ENCODE data around the gene C2CD4B. TPM values are rescaled to one million over a fixed set of nuclear protein-coding genes. Genes with fewer than 3 reads are reported as not detected.

Gene C2CD4B
- total and polyA plus RNA-seq, 10 of the 15 experiments (the other 5 are each of a cell fraction or from before 2014, with no cell fraction given), result not detected

DNA sequence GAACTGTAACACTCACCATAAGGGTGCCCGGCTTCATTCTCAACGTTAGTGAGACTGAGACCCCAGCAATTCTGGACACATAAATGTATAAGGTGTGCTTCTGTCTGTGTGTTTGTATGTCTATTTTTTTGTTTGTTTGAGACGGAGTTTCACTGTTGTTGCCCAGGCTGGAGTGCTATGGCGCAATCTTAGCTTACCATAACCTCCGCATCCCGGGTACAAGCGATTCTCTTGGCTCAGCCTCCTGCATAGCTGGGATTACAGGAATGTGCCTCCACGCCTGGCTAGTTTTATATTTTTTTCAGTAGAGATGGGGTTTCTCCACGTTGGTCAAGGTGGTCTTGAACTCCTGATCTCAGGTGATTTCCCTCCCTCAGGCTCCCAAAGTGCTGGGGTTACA is 43.3 kb upstream of the C2CD4B start:
- Histone ChIP-seq H3K9ac (ENCODE audit: control insufficient read depth, insufficient read depth, low read length) (no peak overlapping the region), H3K36me3 (ENCODE audit: control insufficient read depth in 2 of 2, insufficient read depth in 2 of 2, low read length in 1 of 2) (no peaks in the 10 kb centered on the region), H3K27ac (ENCODE audit: control insufficient read depth, insufficient read depth) (no peak overlapping the region), H4K20me1 (ENCODE audit: control insufficient read depth, insufficient read depth) (no peaks in the 10 kb centered on the region), H3K27me3 (replicated peaks in 1 of 2; ENCODE audit: control insufficient read depth in 2 of 2, insufficient read depth in 2 of 2, low read length in 1 of 2) (no peaks in the 10 kb centered on the region), H2AFZ (ENCODE audit: control insufficient read depth, low read depth, low read length) (no peak overlapping the region), H3K79me2 (ENCODE audit: control insufficient read depth, insufficient read depth, low read length) (no peaks in the 10 kb centered on the region), H3K9me3 (replicated peaks; ENCODE audit: control insufficient read depth, insufficient read depth, low read length) (peaks cover 3% of the 10 kb centered on the region; the same call in 1 of the 3 replicates), H3K4me3 (no peak overlapping the region), H3K4me2 (ENCODE audit: control insufficient read depth, insufficient read depth) (no peak overlapping the region), H3K4me1 (ENCODE audit: control insufficient read depth, insufficient read depth, low read length) (no peaks in the 10 kb centered on the region)
- BruUV-seq (replicated peaks), result no TSS peak
- WGBS (ENCODE audit: insufficient coverage, insufficient replicate concordance, low lambda C conversion rate, missing lambda C conversion rate), result 55% methylated on average over 9 of the region's 9 CpGs
- intact Hi-C loops (cut with micrococcal nuclease; ENCODE audit: unreplicated experiment), result no loop called here
- ChIA-PET CTCF (interaction anchor here (0.9 kb wide), 1 partner anchor 98 kb away, joined by 3 read pairs; no protein-coding TSS in a partner anchor), RAD21 (ENCODE audit: unreplicated experiment) (no interaction called here), SMC1A (ENCODE audit: uncharacterized antibody, unreplicated experiment) (interaction anchor here (0.9 kb wide), 1 partner anchor 161 kb away, joined by 3 read pairs; no protein-coding TSS in a partner anchor), POLR2A (no interaction called here)
- FAIRE-seq (no peak), ATAC-seq (no peak), DNase-seq (ENCODE audit: low read depth, low spot score) (no peak)
- in situ Hi-C loops (cut with MboI), result no loop called here
- TF ChIP-seq MYC (IDR thresholded peaks at IDR 0.05; ENCODE audit: insufficient read depth, insufficient read length, insufficient replicate concordance, low read length, severe bottlenecking), result no peak
- no peak for TF ChIP-seq EED (IDR thresholded peaks at IDR 0.05; ENCODE audit: low read depth)
- no peak for TF ChIP-seq CBX5 (IDR thresholded peaks at IDR 0.05; ENCODE audit: low read depth)
- no peak for TF ChIP-seq POLR2A (IDR thresholded peaks at IDR 0.05; ENCODE audit: low read depth, low read length)
- no peak for TF ChIP-seq ZNF217 (IDR thresholded peaks at IDR 0.05)
- no peak for TF ChIP-seq IKZF1 (conservative IDR thresholded peaks at IDR 0.05)
- TF ChIP-seq, protein P1, sequence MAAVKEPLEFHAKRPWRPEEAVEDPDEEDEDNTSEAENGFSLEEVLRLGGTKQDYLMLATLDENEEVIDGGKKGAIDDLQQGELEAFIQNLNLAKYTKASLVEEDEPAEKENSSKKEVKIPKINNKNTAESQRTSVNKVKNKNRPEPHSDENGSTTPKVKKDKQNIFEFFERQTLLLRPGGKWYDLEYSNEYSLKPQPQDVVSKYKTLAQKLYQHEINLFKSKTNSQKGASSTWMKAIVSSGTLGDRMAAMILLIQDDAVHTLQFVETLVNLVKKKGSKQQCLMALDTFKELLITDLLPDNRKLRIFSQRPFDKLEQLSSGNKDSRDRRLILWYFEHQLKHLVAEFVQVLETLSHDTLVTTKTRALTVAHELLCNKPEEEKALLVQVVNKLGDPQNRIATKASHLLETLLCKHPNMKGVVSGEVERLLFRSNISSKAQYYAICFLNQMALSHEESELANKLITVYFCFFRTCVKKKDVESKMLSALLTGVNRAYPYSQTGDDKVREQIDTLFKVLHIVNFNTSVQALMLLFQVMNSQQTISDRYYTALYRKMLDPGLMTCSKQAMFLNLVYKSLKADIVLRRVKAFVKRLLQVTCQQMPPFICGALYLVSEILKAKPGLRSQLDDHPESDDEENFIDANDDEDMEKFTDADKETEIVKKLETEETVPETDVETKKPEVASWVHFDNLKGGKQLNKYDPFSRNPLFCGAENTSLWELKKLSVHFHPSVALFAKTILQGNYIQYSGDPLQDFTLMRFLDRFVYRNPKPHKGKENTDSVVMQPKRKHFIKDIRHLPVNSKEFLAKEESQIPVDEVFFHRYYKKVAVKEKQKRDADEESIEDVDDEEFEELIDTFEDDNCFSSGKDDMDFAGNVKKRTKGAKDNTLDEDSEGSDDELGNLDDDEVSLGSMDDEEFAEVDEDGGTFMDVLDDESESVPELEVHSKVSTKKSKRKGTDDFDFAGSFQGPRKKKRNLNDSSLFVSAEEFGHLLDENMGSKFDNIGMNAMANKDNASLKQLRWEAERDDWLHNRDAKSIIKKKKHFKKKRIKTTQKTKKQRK (IDR thresholded peaks at IDR 0.05; ENCODE audit: low read depth, low read length), result no peak
- TF ChIP-seq POLR2AphosphoS2 (IDR thresholded peaks at IDR 0.05; ENCODE audit: low read depth, low read length), result no peak
- TF ChIP-seq WRNIP1 (IDR thresholded peaks at IDR 0.05; ENCODE audit: borderline replicate concordance, low read depth, low read length), result no peak
- no peak for TF ChIP-seq ETV6 (conservative IDR thresholded peaks at IDR 0.05 in 1 of 2, IDR thresholded peaks at IDR 0.05 in 1 of 2; ENCODE audit: borderline replicate concordance in 1 of 2, low read depth in 1 of 2)
- TF ChIP-seq, protein P2, sequence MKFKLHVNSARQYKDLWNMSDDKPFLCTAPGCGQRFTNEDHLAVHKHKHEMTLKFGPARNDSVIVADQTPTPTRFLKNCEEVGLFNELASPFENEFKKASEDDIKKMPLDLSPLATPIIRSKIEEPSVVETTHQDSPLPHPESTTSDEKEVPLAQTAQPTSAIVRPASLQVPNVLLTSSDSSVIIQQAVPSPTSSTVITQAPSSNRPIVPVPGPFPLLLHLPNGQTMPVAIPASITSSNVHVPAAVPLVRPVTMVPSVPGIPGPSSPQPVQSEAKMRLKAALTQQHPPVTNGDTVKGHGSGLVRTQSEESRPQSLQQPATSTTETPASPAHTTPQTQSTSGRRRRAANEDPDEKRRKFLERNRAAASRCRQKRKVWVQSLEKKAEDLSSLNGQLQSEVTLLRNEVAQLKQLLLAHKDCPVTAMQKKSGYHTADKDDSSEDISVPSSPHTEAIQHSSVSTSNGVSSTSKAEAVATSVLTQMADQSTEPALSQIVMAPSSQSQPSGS (IDR thresholded peaks at IDR 0.05; ENCODE audit: low read length), result no peak
- TF ChIP-seq, protein P3, sequence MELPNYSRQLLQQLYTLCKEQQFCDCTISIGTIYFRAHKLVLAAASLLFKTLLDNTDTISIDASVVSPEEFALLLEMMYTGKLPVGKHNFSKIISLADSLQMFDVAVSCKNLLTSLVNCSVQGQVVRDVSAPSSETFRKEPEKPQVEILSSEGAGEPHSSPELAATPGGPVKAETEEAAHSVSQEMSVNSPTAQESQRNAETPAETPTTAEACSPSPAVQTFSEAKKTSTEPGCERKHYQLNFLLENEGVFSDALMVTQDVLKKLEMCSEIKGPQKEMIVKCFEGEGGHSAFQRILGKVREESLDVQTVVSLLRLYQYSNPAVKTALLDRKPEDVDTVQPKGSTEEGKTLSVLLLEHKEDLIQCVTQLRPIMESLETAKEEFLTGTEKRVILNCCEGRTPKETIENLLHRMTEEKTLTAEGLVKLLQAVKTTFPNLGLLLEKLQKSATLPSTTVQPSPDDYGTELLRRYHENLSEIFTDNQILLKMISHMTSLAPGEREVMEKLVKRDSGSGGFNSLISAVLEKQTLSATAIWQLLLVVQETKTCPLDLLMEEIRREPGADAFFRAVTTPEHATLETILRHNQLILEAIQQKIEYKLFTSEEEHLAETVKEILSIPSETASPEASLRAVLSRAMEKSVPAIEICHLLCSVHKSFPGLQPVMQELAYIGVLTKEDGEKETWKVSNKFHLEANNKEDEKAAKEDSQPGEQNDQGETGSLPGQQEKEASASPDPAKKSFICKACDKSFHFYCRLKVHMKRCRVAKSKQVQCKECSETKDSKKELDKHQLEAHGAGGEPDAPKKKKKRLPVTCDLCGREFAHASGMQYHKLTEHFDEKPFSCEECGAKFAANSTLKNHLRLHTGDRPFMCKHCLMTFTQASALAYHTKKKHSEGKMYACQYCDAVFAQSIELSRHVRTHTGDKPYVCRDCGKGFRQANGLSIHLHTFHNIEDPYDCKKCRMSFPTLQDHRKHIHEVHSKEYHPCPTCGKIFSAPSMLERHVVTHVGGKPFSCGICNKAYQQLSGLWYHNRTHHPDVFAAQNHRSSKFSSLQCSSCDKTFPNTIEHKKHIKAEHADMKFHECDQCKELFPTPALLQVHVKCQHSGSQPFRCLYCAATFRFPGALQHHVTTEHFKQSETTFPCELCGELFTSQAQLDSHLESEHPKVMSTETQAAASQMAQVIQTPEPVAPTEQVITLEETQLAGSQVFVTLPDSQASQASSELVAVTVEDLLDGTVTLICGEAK (IDR thresholded peaks at IDR 0.05; ENCODE audit: borderline replicate concordance), result no peak
- TF ChIP-seq, protein P4, sequence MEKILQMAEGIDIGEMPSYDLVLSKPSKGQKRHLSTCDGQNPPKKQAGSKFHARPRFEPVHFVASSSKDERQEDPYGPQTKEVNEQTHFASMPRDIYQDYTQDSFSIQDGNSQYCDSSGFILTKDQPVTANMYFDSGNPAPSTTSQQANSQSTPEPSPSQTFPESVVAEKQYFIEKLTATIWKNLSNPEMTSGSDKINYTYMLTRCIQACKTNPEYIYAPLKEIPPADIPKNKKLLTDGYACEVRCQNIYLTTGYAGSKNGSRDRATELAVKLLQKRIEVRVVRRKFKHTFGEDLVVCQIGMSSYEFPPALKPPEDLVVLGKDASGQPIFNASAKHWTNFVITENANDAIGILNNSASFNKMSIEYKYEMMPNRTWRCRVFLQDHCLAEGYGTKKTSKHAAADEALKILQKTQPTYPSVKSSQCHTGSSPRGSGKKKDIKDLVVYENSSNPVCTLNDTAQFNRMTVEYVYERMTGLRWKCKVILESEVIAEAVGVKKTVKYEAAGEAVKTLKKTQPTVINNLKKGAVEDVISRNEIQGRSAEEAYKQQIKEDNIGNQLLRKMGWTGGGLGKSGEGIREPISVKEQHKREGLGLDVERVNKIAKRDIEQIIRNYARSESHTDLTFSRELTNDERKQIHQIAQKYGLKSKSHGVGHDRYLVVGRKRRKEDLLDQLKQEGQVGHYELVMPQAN (conservative IDR thresholded peaks at IDR 0.05), result no peak
- TF ChIP-seq RAD51 (IDR thresholded peaks at IDR 0.05), result no peak
